ENCODE results near the gene SH3GL2.
"Not testable (repeated sequence)": the region's sequence is repeated elsewhere in the genome, so short reads cannot be mapped to it uniquely, and the experiment has no call there.

The SH3GL2 gene

DNA sequence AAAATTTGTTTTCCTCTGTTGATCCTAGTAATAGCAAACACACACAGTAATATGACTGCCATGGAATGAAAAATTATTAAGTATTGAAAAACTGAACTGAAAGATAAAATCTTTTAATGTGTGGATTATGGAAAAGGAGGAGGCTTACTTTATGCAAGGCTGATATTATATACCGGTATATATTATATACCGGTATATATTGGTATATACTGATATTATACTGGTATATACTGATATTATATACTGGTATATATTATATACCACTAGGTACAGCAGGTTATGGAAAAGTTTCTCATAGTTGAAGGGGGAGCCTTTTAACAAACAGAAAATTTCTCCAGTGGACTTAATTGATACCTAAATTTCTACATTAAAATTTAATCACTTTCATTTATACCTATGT lies 181.4 kb downstream of the SH3GL2 start:
- no peak for DNase-seq

DNA sequence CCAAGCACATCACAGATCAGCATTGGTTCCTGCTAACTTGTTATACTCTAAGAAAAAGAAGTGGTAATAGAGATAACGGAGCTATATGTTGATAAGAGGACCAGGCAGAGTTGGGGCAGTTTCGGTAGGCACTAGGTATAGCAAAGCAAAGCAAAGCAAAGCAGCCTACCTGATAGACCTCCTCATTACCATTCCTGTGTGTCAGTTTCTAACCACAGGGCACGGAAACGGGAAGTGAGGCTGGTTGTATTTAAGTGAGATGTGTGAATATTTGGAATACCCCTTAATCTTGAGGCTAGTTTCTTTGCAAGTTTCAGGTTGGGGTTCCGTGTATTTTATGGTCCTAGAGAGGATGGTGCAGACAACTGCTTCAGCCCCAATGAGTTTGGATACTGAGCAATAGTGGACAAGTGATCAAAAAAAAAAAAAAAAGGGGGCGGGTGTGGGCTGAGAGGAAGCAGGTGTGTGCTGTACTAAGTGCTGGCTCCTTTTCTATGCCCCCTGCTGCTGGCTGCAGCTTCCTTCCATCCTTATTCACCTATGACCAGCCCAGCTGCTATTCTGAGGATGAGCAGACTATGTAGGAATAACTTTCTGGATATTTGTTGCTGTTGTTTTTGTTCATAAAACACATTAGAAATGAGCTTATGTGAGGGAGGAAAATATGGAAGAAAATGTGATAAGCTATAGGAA lies 183.3 kb downstream of the SH3GL2 start:
- no peak for DNase-seq

DNA sequence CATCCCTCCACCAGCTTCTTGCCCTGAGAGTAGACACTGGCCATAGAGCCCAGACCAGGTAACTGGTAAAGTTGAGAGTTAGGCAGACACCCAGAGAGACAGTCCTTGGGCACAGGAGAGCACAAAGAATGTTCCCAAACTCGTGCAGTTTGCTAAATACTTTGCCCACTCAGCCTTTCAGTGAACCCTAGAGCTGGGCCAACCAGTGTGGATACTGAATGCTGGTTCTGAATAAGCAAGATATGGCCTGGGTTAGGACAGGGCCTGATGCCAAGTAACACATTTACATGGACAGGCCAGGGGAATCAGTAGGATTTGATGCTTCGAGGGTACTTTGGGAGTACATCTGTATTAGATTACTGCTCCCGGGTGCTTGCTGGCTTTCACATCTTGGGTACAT lies 185.4 kb downstream of the SH3GL2 start:
- no peak for DNase-seq

DNA sequence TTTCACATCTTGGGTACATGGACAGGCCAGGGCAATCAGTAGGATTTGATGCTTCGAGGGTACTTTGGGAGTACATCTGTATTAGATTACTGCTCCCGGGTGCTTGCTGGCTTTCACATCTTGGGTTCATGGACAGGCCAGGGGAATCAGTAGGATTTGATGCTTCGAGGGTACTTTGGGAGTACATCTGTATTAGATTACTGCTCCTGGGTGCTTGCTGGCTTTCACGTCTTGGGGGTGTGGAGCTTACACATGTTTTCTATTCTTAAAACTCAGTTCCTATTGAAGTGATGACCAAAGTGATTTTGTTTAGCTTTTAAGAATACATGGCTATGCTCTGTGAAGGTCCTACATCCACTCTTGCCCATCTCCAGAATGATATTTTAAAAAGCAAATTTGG lies 186.3 kb downstream of the SH3GL2 start:
- DNase-seq: not testable (repeated sequence)

- DNase-seq: no peak
Observed at GRCh38 chr9:17772223-17772622, 193.4 kb downstream of the SH3GL2 start.

GRCh38 chr9:17775656-17776055 lies 196.8 kb downstream of the SH3GL2 start:
- no peak for DNase-seq

DNA sequence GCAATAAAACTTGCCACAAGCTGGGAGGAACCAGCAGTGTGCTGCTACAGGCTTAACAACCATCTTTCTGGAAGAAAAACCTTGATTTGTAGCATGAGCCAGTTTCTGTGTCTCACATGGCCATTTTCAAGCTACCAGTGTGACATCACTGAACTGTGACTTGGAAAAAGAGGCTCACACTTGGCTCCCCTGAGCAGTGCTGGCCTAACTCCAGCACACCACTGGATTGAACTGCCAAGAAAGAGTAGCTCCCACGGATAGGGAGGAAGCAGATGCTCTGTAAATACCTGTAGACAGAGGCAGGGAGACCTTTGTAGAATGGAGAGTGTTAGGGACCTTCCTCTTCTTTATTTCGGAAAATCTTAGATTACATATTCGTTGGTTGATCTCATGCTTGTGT lies 197.9 kb downstream of the SH3GL2 start:
- peak; percentile 6 for DNase-seq

GRCh38 chr9:17777465-17777864 lies 198.6 kb downstream of the SH3GL2 start:
- no peak for DNase-seq

DNA sequence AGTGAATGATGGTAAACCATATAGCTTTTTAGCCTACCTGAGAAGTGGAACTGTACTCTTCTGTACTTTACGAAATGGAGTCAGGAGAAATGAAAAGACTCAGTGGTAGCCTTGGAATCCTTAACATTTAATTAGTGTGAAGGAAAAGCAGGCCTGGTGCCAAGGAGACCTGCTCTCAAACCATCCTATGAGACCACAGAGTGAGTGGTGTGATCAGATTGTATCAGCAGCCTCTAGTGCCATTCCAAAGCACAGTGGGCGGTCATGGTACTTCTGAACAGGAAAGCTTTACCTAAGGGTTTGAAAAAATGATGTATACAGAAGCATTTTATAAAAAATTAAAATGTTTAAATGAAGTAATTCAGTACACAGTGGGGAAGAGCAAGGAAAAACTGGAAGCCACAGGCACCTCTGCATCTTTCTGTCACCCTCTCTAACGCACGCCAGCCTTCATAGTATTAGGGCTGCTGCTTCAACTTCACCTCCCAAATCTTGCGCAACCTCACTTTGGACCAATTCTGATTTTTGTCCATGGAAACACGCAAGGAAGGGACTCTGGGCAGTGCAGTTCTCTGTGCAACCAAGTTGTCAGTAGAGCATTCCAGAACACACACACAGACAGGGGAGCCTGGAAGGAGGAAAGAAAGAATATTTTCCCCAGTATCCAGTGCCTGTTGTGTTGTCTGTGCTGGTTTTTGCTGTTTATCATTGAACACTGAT lies 203.7 kb downstream of the SH3GL2 start:
- no peak for DNase-seq

DNA sequence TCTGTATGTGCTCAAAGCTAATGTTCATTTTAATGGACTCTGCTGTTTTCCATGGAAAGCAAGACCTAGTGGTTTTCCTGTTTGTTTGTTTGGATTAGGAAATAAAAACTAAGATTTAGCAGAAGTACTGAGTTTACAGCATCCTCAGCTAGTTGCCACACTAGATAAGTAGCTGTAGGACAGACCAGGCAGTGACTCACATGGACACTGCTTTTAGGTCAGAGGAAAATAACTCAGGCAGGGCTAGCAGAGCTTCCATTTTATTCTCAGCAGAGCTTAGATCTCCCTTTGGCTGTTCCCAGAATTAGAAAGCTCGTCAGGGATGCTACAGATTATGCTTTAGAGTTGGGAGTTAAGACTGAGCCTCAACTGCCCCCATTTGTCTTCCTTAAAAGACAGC lies 204.4 kb downstream of the SH3GL2 start:
- DNase-seq: no peak

GRCh38 chr9:17789316-17789715 lies 210.4 kb downstream of the SH3GL2 start:
- DNase-seq: no peak

DNA sequence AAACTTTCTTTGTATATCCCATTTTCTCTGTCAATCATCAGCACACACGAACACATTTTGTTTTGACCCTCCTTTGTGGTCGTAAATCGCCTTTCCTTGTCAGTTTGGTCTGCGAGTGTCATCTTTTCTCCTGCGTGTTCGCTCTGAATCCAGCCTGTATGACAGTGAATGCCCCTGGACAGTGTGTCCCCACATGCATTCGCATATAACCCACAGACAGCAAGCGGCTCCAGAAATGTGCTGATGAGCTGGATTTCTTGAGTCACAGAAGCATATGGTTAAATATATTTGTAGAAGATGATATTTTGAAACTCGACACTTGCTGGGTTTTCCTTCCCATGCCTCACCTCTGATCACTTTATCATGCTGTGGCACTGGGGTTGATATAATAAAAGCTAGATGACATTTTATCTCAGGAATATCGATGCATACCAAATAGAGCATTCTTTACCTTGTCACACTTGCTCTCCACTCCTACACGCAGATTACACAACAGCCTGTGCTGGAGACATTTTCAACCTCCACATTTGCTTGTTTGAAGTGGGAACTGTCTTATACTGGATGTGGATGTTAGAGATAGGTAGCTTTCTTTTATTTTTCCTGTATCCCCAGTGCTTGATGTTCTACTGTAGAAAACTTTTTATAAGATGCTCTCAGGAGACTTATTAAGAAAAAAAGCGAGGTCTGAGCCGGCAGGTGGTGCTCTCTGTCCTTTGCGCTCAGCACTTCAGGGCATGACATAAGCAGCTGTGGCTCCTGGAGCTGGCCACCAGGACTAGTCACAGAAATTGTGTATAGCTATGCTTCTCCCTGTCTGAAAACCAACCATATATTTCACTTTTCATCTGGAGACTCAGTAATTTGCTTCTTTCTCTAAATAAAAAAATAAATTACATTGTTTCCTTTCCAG lies 215.1 kb downstream of the SH3GL2 start:
- no peak for DNase-seq

DNA sequence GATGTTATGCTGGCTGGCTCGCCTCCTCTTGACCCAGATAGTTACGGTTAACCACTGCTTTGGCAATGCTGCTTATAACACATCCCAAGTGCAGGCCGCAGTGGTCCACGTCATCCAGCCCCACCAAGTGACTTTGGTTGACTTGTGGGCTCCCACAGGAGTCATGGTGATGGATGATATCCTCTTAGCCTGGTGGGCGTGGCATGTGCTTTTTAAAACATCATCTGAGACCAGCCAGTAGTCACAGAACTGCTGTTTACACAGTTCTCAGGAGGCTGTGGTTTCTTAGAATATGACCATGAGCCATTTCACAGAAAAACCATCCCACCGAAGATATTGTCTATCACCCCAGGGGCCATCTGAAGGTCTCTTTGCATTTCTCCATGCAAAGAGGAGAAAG lies 216.9 kb downstream of the SH3GL2 start:
- DNase-seq: no peak

- DNase-seq: no peak
Observed at GRCh38 chr9:17799369-17799768, 220.5 kb downstream of the SH3GL2 start.

GRCh38 chr9:17800418-17800817 lies 221.6 kb downstream of the SH3GL2 start:
- DNase-seq: no peak

GRCh38 chr9:17802249-17802857 lies 223.5 kb downstream of the SH3GL2 start:
- peak; percentile 26 for DNase-seq

GRCh38 chr9:17807613-17808282 lies 228.9 kb downstream of the SH3GL2 start:
- peak; percentile 64 for DNase-seq

DNA sequence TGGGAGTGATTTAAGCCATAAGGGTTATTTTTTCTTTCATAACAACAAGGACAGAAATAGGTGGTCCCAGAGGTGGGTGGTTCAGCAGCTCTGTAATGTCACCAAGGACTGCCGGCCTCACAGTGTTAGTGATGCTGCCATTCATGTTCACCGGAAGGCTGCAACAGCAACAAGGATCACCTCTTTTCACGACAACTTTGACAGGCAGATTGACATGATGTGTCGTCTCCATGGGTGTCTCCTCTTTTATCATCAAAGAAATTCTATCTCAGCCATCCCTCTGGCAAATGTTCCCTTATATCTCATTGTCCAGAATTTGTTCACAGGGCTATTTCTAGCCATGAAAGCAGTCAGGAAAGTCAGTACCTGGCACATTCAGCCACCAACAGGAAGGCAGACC lies 231.5 kb downstream of the SH3GL2 start:
- DNase-seq: no peak

DNA sequence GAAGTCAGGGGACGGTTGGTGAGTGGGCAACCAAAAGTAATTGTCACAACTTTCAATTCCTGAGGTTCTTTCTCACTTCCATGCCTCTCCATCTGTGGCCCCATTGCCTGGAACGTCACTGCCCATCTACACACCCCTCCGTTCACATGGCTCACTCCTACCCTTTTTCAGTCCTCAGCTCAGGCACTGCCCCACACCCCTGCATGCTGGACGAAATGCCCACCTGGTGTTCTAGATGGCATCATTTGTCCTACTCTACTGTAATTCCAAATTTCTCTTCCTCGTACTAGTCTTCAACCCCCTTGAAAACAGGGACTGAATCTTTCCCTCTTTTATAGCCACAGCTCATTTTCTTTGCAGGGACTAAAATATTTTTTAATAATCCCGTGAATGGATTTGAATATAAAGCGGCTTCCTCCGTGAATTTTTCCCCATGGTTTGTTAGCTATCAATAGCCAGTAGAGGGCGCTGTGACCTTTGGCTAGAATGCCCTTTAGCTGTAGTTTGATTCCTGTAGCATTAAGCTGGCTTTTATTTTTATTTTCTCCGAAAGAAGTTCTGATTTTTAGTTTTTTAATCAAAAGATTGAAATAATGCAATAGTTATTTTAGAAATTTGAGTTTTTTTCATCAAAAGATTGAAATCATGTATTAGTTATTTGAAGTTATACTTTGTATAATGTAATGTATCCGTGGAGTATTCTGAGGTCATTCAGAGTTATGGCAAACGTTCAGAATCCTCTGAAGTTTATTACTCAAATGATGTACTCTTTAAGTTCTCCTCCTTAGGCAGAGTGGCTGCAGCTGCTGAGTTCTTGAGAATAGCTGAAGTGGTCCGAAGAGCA lies 232.1 kb downstream of the SH3GL2 start:
- peak; percentile 49 for DNase-seq

- no peak for DNase-seq
Observed at GRCh38 chr9:17813798-17814197, 234.9 kb downstream of the SH3GL2 start.

- peak; percentile 21 for DNase-seq
Observed at GRCh38 chr9:17816431-17817027, 237.7 kb downstream of the SH3GL2 start.

Measured in NCI-H1694 treated with DMSO at 0.1 percent for 48 hours (cell line).